Activated naive CD8-positive, alpha-beta T cell treated with anti-CD3 and anti-CD28 coated beads, Interleukin-2, amount 50 U/mL, for 16 hours (primary cell): ENCODE measurements around the gene FAM20C.

Experiments
- DNase-seq: peaks from one replicate; pipeline ENCODE4 v3.0.0-alpha.2; 2020; ENCODE audit warnings: low read depth, low spot score

The FAM20C gene

GRCh38 chr7:208816-209215, 16.4 kb downstream of the FAM20C start:
- DNase-seq: no peak

- DNase-seq: no peak
These were observed 17.0 kb downstream of the FAM20C start for GRCh38 chr7:209416-209815.

GRCh38 chr7:209906-210305, 17.5 kb downstream of the FAM20C start:
- DNase-seq: no peak

GRCh38 chr7:210401-210925, 18.1 kb downstream of the FAM20C start:
- DNase-seq: no peak

GRCh38 chr7:211033-211714, 18.8 kb downstream of the FAM20C start:
- DNase-seq: no peak

GRCh38 chr7:211715-212058, 19.3 kb downstream of the FAM20C start:
- DNase-seq: no peak

- DNase-seq: no peak
These were observed 20.4 kb downstream of the FAM20C start for GRCh38 chr7:212754-213153.

GRCh38 chr7:213324-213993, 21.1 kb downstream of the FAM20C start:
- no peak for DNase-seq

- no peak for DNase-seq
These were observed 22.2 kb downstream of the FAM20C start for GRCh38 chr7:214410-215212.

GRCh38 chr7:216360-217300, 24.3 kb downstream of the FAM20C start:
- no peak for DNase-seq

- DNase-seq: no peak
These were observed 25.4 kb downstream of the FAM20C start for GRCh38 chr7:217781-218180.

- DNase-seq: no peak
These were observed 25.9 kb downstream of the FAM20C start for GRCh38 chr7:218316-218715.

GRCh38 chr7:218896-219580, 26.7 kb downstream of the FAM20C start:
- no peak for DNase-seq

- no peak for DNase-seq
These were observed 27.3 kb downstream of the FAM20C start for GRCh38 chr7:219581-220150.

- no peak for DNase-seq
These were observed 27.9 kb downstream of the FAM20C start for GRCh38 chr7:220151-220841.

GRCh38 chr7:221978-222715, 29.8 kb downstream of the FAM20C start:
- DNase-seq: no peak

- DNase-seq: no peak
These were observed 30.3 kb downstream of the FAM20C start for GRCh38 chr7:222716-223041.

- no peak for DNase-seq
These were observed 30.9 kb downstream of the FAM20C start for GRCh38 chr7:223118-223800.

GRCh38 chr7:223861-224260, 31.5 kb downstream of the FAM20C start:
- DNase-seq: no peak
